NT2/D1 (cell line): ENCODE measurements around the gene PPY.

Experiments used
- SUZ12 ChIP-seq: IDR thresholded peaks from 2 replicates; pipeline ENCODE4 v1.6.1; 2011; ENCODE audit not compliant: insufficient read length, insufficient read depth; ENCODE audit errors: extremely low read depth
- YY1 ChIP-seq: IDR thresholded peaks from 2 replicates; pipeline ENCODE4 v1.6.1; 2011; ENCODE audit not compliant: insufficient read length, insufficient read depth
- ZNF274 ChIP-seq: IDR thresholded peaks from 2 replicates; pipeline ENCODE4 v1.6.1; 2011; ENCODE audit warnings: mild to moderate bottlenecking, low read depth, low read length

DNA sequence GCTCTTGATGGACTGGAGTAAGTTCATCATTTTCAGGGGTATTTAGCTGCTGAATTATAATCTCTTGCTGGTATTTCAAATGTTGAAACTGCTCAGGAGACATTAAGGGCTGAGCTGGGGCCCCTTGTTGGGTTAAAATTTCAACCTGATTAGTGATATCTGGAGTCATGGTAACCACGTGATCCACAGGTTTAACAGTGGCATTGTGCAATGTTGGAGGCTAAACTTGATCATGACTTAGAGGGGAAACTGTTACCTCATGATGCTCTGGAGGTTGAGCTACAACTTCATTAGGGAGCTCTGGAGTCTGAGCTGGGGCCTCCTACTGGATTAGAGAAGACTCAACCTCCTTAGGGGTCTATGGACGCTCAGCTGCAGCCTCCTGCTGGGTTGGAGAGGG, 17.7 kb downstream of the PPY start:
- no peak for TF ChIP-seq YY1
- TF ChIP-seq ZNF274: no peak
- no peak for TF ChIP-seq SUZ12
